K562 (cell line): Measurements from ENCODE around the gene HRC. TPM values are rescaled to one million over a fixed set of nuclear protein-coding genes. Genes with fewer than 3 reads are reported as not detected.

ENCODE experiments used
- ATAC-seq: fragments of 200-7000 bp; cut with Tn5 transposase; 3 replicates; pipeline ENCODE4 v1.9.1; 2020; ENCODE audit warnings: moderate library complexity
- BruUV-seq: library from RNA; stranded (reverse); fragments of 400-500 nt; replicated peaks from 2 replicates; lab custom pipeline; 2021; lab: Mats Ljungman, UMichigan
- CTCF ChIA-PET: fragments of 300-600 bp; formaldehyde crosslinking; extraction: SDS; loops from one replicate; lab custom pipeline; 2021; ENCODE audit warnings: low intra/inter-chr PET ratio; lab: Yijun Ruan, JAX
- POLR2A ChIA-PET: fragments of 300-600, 350-650 bp; sonication (Branson Sonifier 250); formaldehyde crosslinking; extraction: SDS; loops from one replicate; lab custom pipeline; 2021; ENCODE audit warnings: antibody characterized with exemption, inconsistent platforms; lab: Yijun Ruan, JAX
- DNase-seq, 4 experiments: peaks; one replicate each; pipeline versions ENCODE4 v3.0.0 to v3.0.0-alpha.2; 2011 to 2018; ENCODE audit warnings: low spot score in 3 of 4, mixed read lengths in 3 of 4; ENCODE audit errors: extremely low read depth in 1 of 4
- FAIRE-seq: peaks from 2 replicates; lab custom pipeline; 2011; peaks lifted over from hg19 to GRCh38; lab: Jason Lieb, UNC
- H2AFZ ChIP-seq: 2 replicates; pipeline ENCODE4 v1.6.0; 2011; ENCODE audit warnings: low read depth, low read length, control low read depth, inconsistent platforms
- H3K27ac ChIP-seq: fragments of 200-600 bp; 3 replicates; pipeline ENCODE4 v1.8.0; 2011; ENCODE audit warnings: low read depth, mild to moderate bottlenecking, control low read depth, inconsistent platforms, low read length, moderate library complexity, mixed read lengths; ENCODE audit errors: extremely low read depth
- H3K27me3 ChIP-seq, 2 experiments: fragments of 300-600 bp in 1 of 2; 2 replicates in 1 of 2; 3 replicates in 1 of 2; pipeline versions ENCODE4 v1.6.0 to v1.8.0; 2011; ENCODE audit warnings: inconsistent platforms in 2 of 2, low read length in 2 of 2, mild to moderate bottlenecking in 1 of 2, mixed read lengths in 1 of 2, moderate library complexity in 1 of 2; ENCODE audit not compliant: control insufficient read depth in 2 of 2, insufficient read depth in 2 of 2
- H3K36me3 ChIP-seq: fragments of 300-600 bp; 3 replicates; pipeline ENCODE4 v1.8.0; 2011; ENCODE audit warnings: mild to moderate bottlenecking, low read length, inconsistent platforms; ENCODE audit not compliant: control insufficient read depth, insufficient read depth
- H3K4me1 ChIP-seq, 2 experiments: fragments of 200-600 bp in 1 of 2; replicated peaks in 1 of 2; 2 replicates in 1 of 2; 3 replicates in 1 of 2; pipeline versions ENCODE4 v1.5.1 to v1.8.0; 2011; ENCODE audit warnings: inconsistent platforms in 2 of 2, low read length in 2 of 2, mild to moderate bottlenecking in 1 of 2, mixed read lengths in 1 of 2, moderate library complexity in 1 of 2; ENCODE audit not compliant: control insufficient read depth in 2 of 2, insufficient read depth in 2 of 2
- H3K4me2 ChIP-seq: 2 replicates; pipeline ENCODE4 v1.6.1; 2011; ENCODE audit warnings: low read length, control low read depth, inconsistent platforms, mixed read lengths; ENCODE audit not compliant: insufficient read depth
- H3K4me3 ChIP-seq: fragments of 200-600 bp; sonication (generic), shearing (Covaris generic); 2 replicates; pipeline ENCODE4 v1.5.1; 2016; ENCODE audit warnings: control low read depth, inconsistent platforms
- H3K79me2 ChIP-seq: fragments of 200-600 bp; 3 replicates; pipeline ENCODE4 v1.8.0; 2011; ENCODE audit warnings: low read length, inconsistent platforms; ENCODE audit not compliant: control insufficient read depth, insufficient read depth
- H3K9ac ChIP-seq, 2 experiments: 2 replicates each; pipeline versions ENCODE4 v1.6.0 to v1.6.1; 2011; ENCODE audit warnings: low read depth in 2 of 2, low read length in 2 of 2, control low read depth in 1 of 2, inconsistent platforms in 1 of 2, mild to moderate bottlenecking in 1 of 2, mixed read lengths in 1 of 2; ENCODE audit not compliant: insufficient read depth in 1 of 2
- H3K9me1 ChIP-seq: one replicate; pipeline ENCODE4 v1.6.0; 2011; ENCODE audit warnings: inconsistent platforms, mild to moderate bottlenecking, low read length, moderate library complexity; ENCODE audit not compliant: control insufficient read depth, insufficient read depth
- H3K9me3 ChIP-seq: replicated peaks from 2 replicates; pipeline ENCODE4 v1.5.1; 2011; ENCODE audit warnings: low read depth, low read length, inconsistent platforms; ENCODE audit not compliant: control insufficient read depth, insufficient read depth
- H4K20me1 ChIP-seq: replicated peaks from 2 replicates; pipeline ENCODE4 v1.6.1; 2011; ENCODE audit warnings: low read length, inconsistent platforms, mixed read lengths; ENCODE audit not compliant: control insufficient read depth, insufficient read depth
- HLTF ChIP-seq: fragments of 450-650 bp; IDR thresholded peaks from 2 replicates; pipeline ENCODE4 v1.6.1; 2016
- MCM2 ChIP-seq: fragments of 450-650 bp; IDR thresholded peaks from 2 replicates; pipeline ENCODE4 v1.6.1; 2017; ENCODE audit warnings: low read depth, mild to moderate bottlenecking
- MIER1 ChIP-seq: fragments of 450-650 bp; IDR thresholded peaks from 2 replicates; pipeline ENCODE4 v1.6.1; 2016; ENCODE audit warnings: antibody characterized with exemption, mild to moderate bottlenecking, low read depth
- SIN3A ChIP-seq, 2 experiments: fragments of 150-350 bp in 1 of 2; IDR thresholded peaks; 2 replicates each; pipeline ENCODE4 v1.6.1; 2011 to 2016; ENCODE audit warnings: borderline replicate concordance in 2 of 2, low read depth in 2 of 2, low read length in 2 of 2, mild to moderate bottlenecking in 2 of 2, moderate library complexity in 2 of 2; ENCODE audit not compliant: control insufficient read depth in 1 of 2
- TARDBP ChIP-seq: fragments of 450-650 bp; IDR thresholded peaks from 2 replicates; pipeline ENCODE4 v1.6.1; 2016
- ZFPM2 ChIP-seq: fragments of 250-450 bp; sonication (Bioruptor Pico); IDR thresholded peaks from 2 replicates; pipeline ENCODE4 v1.5.1; 2022; ENCODE audit warnings: mild to moderate bottlenecking
- WGBS: fragments of 100-300 bp; shearing (Covaris generic); methylation state at CpG from one replicate; pipeline ENCODE4 v1.1.6; 2016; ENCODE audit warnings: low coverage, mixed read lengths; ENCODE audit not compliant: insufficient coverage; ENCODE audit errors: missing lambda C conversion rate; 5-methylcytosine and 5-hydroxymethylcytosine counted together
- in situ Hi-C: fragments of 300-500 bp; cut with MboI; formaldehyde crosslinking; loops from 4 replicates; pipeline ENCODE4 v1.15.0; 2018; ENCODE audit warnings: inconsistent platforms, mixed read lengths
- intact Hi-C: fragments of 100-400 bp; cut with micrococcal nuclease; formaldehyde crosslinking; loops from 2 replicates; pipeline ENCODE4 v1.14.2; 2022
- polyA plus RNA-seq, 8 experiments: library from polyadenylated mRNA; depleted of rRNA in 4 of 8; stranded (reverse) in 5 of 8; unstranded in 3 of 8; fragments of >200 nt; fragmentation: Nextera tagmentation in 2 of 8; fragmentation: Illumina TruSeq in 1 of 8; extraction: Ambion mirVana in 2 of 8; extraction: Trizol in 1 of 8; gene quantifications; 2 replicates each; pipeline versions ENCODE4 v1.2.1 to v1.2.3, GENCODE V29; 2011 to 2014; ENCODE audit warnings: inconsistent platforms in 1 of 8, missing spikeins in 1 of 8
- total RNA-seq, 7 experiments: library from RNA; depleted of rRNA in 6 of 7; stranded (reverse); fragments of >200 nt in 6 of 7; fragmentation: Illumina TruSeq in 2 of 7; extraction: Trizol in 2 of 7; gene quantifications; 2 replicates each; pipeline versions ENCODE4 v1.2.1 to v1.2.3, GENCODE V29; 2011 to 2021; ENCODE audit warnings: low replicate concordance in 1 of 7
- TF ChIP-seq, protein P1 (sequence below): fragments of 450-650 bp; IDR thresholded peaks from 2 replicates; pipeline ENCODE4 v1.6.1; 2016; ENCODE audit warnings: borderline replicate concordance
- TF ChIP-seq, protein P2 (sequence below): sonication (generic); formaldehyde crosslinking; IDR thresholded peaks from 2 replicates; pipeline ENCODE4 v1.8.1; 2022; ENCODE audit warnings: missing genetic modification reagents

The HRC gene
- total and polyA plus RNA-seq, 9 of the 15 experiments (the other 6 are each of a cell fraction or from before 2014, with no cell fraction given) = 0.66 to 18.7 (median 13.1) TPM

DNA sequence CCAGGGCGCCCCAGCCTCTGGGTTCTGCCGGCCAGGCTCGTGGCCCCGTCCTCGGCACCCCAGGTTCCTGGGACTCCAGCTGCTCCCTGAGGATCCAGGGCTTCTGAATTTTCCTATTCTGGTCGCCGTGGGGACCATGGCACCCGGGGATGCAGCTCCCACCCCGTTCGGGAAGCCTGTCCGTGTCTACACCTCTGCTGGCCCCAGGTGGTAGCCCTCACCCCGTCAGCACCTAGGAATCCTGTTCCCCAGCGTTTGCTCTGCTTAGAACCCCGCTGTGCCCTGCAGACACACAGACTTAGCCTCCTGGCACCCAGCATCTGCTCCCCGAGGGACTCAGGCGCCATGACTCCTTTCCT lies 34.9 kb downstream of the HRC start:
- Histone ChIP-seq H3K4me2 (0 out of 2 replicates have a peak overlapping the region, but pooled peaks have one; percentile 64), H2AFZ (no peak overlapping the region), H3K4me3 (peak overlapping the region; percentile 53; the same call in 1 of the 2 replicates), H3K9me3 (no peaks in the 10 kb centered on the region), H4K20me1 (no peaks in the 10 kb centered on the region; the same call in 1 of the 2 replicates), H3K9me1 (no peaks in the 10 kb centered on the region), H3K79me2 (peaks cover 14% of the 10 kb centered on the region; the same call in 2 of the 3 replicates), H3K4me1 (peaks cover 26 to 58% of the 10 kb centered on the region in 2 experiments), H3K9ac (peak overlapping the region in 1 of 2 experiments; percentile 94; a peak in 2 of 4 replicates), H3K36me3 (peaks cover 11% of the 10 kb centered on the region), H3K27ac (no peak overlapping the region), H3K27me3 (no peaks in the 10 kb centered on the region)
- in situ Hi-C loops (no loop called here), intact Hi-C loops (no loop called here)
- ATAC-seq = no peak
- DNase-seq = no peak
- FAIRE-seq = no peak
- no TSS peak for BruUV-seq
- TF ChIP-seq MIER1 (0 out of 2 replicates have a peak, but pooled peaks have one; percentile 13), MCM2 (no peak), SIN3A (IDR thresholded peaks at IDR 0.05; ENCODE audit: borderline replicate concordance in 2 of 2, control insufficient read depth in 1 of 2, low read depth in 2 of 2, low read length in 2 of 2) (no peak), ZFPM2 (CRISPR knock-in tag) (no peak), HLTF (no peak), TARDBP (no peak)
- TF ChIP-seq, protein P1, sequence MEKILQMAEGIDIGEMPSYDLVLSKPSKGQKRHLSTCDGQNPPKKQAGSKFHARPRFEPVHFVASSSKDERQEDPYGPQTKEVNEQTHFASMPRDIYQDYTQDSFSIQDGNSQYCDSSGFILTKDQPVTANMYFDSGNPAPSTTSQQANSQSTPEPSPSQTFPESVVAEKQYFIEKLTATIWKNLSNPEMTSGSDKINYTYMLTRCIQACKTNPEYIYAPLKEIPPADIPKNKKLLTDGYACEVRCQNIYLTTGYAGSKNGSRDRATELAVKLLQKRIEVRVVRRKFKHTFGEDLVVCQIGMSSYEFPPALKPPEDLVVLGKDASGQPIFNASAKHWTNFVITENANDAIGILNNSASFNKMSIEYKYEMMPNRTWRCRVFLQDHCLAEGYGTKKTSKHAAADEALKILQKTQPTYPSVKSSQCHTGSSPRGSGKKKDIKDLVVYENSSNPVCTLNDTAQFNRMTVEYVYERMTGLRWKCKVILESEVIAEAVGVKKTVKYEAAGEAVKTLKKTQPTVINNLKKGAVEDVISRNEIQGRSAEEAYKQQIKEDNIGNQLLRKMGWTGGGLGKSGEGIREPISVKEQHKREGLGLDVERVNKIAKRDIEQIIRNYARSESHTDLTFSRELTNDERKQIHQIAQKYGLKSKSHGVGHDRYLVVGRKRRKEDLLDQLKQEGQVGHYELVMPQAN = no peak
- TF ChIP-seq, protein P2, sequence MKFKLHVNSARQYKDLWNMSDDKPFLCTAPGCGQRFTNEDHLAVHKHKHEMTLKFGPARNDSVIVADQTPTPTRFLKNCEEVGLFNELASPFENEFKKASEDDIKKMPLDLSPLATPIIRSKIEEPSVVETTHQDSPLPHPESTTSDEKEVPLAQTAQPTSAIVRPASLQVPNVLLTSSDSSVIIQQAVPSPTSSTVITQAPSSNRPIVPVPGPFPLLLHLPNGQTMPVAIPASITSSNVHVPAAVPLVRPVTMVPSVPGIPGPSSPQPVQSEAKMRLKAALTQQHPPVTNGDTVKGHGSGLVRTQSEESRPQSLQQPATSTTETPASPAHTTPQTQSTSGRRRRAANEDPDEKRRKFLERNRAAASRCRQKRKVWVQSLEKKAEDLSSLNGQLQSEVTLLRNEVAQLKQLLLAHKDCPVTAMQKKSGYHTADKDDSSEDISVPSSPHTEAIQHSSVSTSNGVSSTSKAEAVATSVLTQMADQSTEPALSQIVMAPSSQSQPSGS (CRISPR knock-in tag) = 0 out of 2 replicates have a peak, but pooled peaks have one; percentile 3
- 38% methylated on average over 12 of the region's 16 CpGs for WGBS
- ChIA-PET POLR2A (interaction anchor here (0.6 to 1.4 kb wide), 6 partner anchors 9 to 248 kb away, joined by 3 to 6 read pairs (median 4); partner anchors contain the start of gene PPP1R15A), CTCF (no interaction called here)
